ENCODE results near the gene EFNB2. TPM values are rescaled to one million over a fixed set of nuclear protein-coding genes. Genes with fewer than 3 reads are reported as not detected.

Gene EFNB2
- total and polyA plus RNA-seq, 12 donors, result 5.2 to 21.4 (median 12.6) TPM

DNA sequence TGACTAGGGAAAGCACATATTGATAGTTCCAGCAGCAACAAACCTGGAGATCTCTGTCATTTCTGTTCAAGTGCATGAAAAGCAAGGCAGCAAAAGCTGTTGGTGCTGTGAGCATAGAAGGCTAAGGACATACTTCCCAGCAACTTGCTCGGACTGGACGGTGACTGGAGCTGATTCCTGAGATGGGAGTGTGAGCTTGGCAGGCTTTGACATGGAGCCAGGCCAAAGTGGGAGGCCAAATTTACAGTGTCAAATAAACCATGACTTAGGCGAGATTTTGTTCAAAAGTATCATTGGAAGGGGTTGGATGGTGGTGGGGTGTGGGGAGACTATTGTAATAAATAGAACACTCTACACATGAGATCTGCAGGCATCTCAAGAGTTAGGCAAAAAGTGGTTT, 38.4 kb upstream of the EFNB2 start:
- intact Hi-C loops (cut with DNase I), result no loop called here
- H3K27me3 ChIP-seq, result no peaks in the 10 kb centered on the region
- H3K9me3 ChIP-seq (replicated peaks in 1 of 3), result no peaks in the 10 kb centered on the region
- peak overlapping the region in 2 of 5 donors; percentile 42 to 63 for H3K27ac ChIP-seq
- H3K4me3 ChIP-seq, result no peak overlapping the region
- TF ChIP-seq, protein P1, sequence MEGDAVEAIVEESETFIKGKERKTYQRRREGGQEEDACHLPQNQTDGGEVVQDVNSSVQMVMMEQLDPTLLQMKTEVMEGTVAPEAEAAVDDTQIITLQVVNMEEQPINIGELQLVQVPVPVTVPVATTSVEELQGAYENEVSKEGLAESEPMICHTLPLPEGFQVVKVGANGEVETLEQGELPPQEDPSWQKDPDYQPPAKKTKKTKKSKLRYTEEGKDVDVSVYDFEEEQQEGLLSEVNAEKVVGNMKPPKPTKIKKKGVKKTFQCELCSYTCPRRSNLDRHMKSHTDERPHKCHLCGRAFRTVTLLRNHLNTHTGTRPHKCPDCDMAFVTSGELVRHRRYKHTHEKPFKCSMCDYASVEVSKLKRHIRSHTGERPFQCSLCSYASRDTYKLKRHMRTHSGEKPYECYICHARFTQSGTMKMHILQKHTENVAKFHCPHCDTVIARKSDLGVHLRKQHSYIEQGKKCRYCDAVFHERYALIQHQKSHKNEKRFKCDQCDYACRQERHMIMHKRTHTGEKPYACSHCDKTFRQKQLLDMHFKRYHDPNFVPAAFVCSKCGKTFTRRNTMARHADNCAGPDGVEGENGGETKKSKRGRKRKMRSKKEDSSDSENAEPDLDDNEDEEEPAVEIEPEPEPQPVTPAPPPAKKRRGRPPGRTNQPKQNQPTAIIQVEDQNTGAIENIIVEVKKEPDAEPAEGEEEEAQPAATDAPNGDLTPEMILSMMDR (IDR thresholded peaks at IDR 0.05), result no peak
- TF ChIP-seq POLR2A (IDR thresholded peaks at IDR 0.05), result no peak
- peaks cover 0 to 4% of the 10 kb centered on the region in 2 donors for H3K4me1 ChIP-seq (replicated peaks in 1 of 2)
- DNase-seq, result peak in 2 of 7 donors; percentile 28 to 32
- H3K36me3 ChIP-seq (replicated peaks in 1 of 2), result no peaks in the 10 kb centered on the region
- WGBS, 4 donors, result 55 to 64% (median 59%) methylated on average over 3 of the region's 3 CpGs

DNA sequence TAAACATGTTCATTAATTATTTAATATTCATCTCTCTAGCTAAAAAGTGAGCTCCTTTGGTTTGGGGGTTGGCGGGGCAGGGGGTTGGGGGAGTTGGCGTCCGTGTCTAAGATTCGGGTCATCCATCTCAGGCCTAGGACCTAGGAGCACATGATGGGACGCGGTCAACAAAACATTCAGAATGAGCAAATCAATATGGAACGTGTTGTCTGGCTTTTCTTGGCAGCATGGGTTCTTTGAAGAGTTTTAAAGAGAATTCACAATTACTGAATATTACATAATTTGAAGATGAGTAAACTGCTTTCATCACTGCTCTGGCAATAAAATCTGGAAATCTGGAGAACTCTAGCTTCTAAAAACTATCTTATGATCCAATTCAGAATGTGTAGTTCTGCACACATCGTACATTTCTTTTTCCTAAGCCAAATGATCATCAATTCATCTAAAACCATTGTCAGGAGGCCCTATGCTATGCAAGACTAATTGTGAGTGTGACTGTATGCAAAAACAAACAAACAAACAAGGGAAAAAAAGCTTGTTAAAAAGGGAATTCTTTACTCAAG, 37.9 kb upstream of the EFNB2 start:
- intact Hi-C loops (cut with DNase I), result no loop called here
- TF ChIP-seq, protein P1 (IDR thresholded peaks at IDR 0.05), result no peak
- no peak for TF ChIP-seq POLR2A (IDR thresholded peaks at IDR 0.05)
- H3K27me3 ChIP-seq, result no peaks in the 10 kb centered on the region
- peak overlapping the region in 2 of 5 donors; percentile 42 to 63 for H3K27ac ChIP-seq
- no peaks in the 10 kb centered on the region for H3K9me3 ChIP-seq (replicated peaks in 1 of 3)
- H3K4me3 ChIP-seq, result no peak overlapping the region
- no peaks in the 10 kb centered on the region for H3K36me3 ChIP-seq (replicated peaks in 1 of 2)
- H3K4me1 ChIP-seq (replicated peaks in 1 of 2), result peaks cover 0 to 7% of the 10 kb centered on the region in 2 donors
- peak in 3 of 7 donors; percentile 26 to 45 (median 29) for DNase-seq
- 59 to 69% (median 68%) methylated on average over 8 of the region's 8 CpGs for WGBS, 4 donors

- peak; percentile 56 to 95 (median 87) for DNase-seq
- no peak for TF ChIP-seq POLR2A (IDR thresholded peaks at IDR 0.05)
- TF ChIP-seq, protein P1 (IDR thresholded peaks at IDR 0.05), result no peak
Observed at GRCh38 chr13:106570299-106570852, 34.9 kb upstream of the EFNB2 start.

GRCh38 chr13:106569233-106570095, 34.0 kb upstream of the EFNB2 start:
- TF ChIP-seq, protein P1 (IDR thresholded peaks at IDR 0.05), result no peak
- no peak for TF ChIP-seq POLR2A (IDR thresholded peaks at IDR 0.05)
- no peaks in the 10 kb centered on the region for H3K9me3 ChIP-seq (replicated peaks in 1 of 3)
- peak overlapping the region in 3 of 5 donors; percentile 20 to 65 (median 60) for H3K27ac ChIP-seq
- 57 to 76% (median 61%) methylated on average over 3 of the region's 3 CpGs for WGBS, 4 donors
- no peaks in the 10 kb centered on the region for H3K36me3 ChIP-seq (replicated peaks in 1 of 2)
- H3K4me1 ChIP-seq (replicated peaks in 1 of 2), result peaks cover 15 to 32% of the 10 kb centered on the region in 2 donors
- no peaks in the 10 kb centered on the region for H3K27me3 ChIP-seq
- no peak overlapping the region for H3K4me3 ChIP-seq
- intact Hi-C loops (cut with DNase I), result no loop called here
- DNase-seq, result no peak

More at GRCh38 chr13:106570299-106570852, 34.9 kb upstream of the EFNB2 start:
- intact Hi-C loops (cut with DNase I), result no loop called here
- H3K4me1 ChIP-seq (replicated peaks in 1 of 2), result peaks cover 11 to 23% of the 10 kb centered on the region in 2 donors
- no peaks in the 10 kb centered on the region for H3K36me3 ChIP-seq (replicated peaks in 1 of 2)
- no peaks in the 10 kb centered on the region for H3K9me3 ChIP-seq (replicated peaks in 1 of 3)
- H3K27me3 ChIP-seq, result no peaks in the 10 kb centered on the region
- H3K27ac ChIP-seq, result peak overlapping the region in 3 of 5 donors; percentile 51 to 65 (median 60)
- 29 to 58% (median 35%) methylated on average over 14 of the region's 14 CpGs for WGBS, 4 donors
- no peak overlapping the region for H3K4me3 ChIP-seq

All from adrenal gland (tissue), 12 donors.